HepG2 (cell line): ENCODE measurements around the gene F2RL2. TPM values are rescaled to one million over a fixed set of nuclear protein-coding genes. Genes with fewer than 3 reads are reported as not detected.

Experiments
- ATAC-seq: fragments of 200-7000 bp; cut with Tn5 transposase; 3 replicates; pipeline ENCODE4 v1.9.1; 2020; ENCODE audit warnings: mild to moderate bottlenecking, moderate library complexity
- BruUV-seq: library from RNA; stranded (reverse); fragments of 400-500 nt; replicated peaks from 2 replicates; lab custom pipeline; 2021; lab: Mats Ljungman, UMichigan
- CTCF ChIA-PET: fragments of 300-600 bp; formaldehyde crosslinking; extraction: SDS; loops from one replicate; lab custom pipeline; 2021; ENCODE audit warnings: low total read pairs, inconsistent platforms, low intra/inter-chr PET ratio; lab: Yijun Ruan, JAX
- POLR2A ChIA-PET: fragments of 350-600 bp; sonication (Branson Sonifier 250); formaldehyde crosslinking; loops from one replicate; lab custom pipeline; 2020; ENCODE audit warnings: antibody characterized with exemption, inconsistent platforms; lab: Yijun Ruan, JAX
- DNase-seq: peaks from one replicate; pipeline ENCODE4 v3.0.0-alpha.2; 2015; ENCODE audit warnings: low spot score
- FAIRE-seq: peaks from 3 replicates; lab custom pipeline; 2011; peaks lifted over from hg19 to GRCh38; lab: Jason Lieb, UNC
- H2AFZ ChIP-seq: one replicate; pipeline ENCODE4 v1.6.1; 2011; ENCODE audit warnings: low read length, inconsistent platforms
- H3K27ac ChIP-seq: fragments of 300-600 bp; 3 replicates; pipeline ENCODE4 v1.8.0; 2011; ENCODE audit warnings: mixed run types, mild to moderate bottlenecking, mixed read lengths, low read length, inconsistent platforms; ENCODE audit not compliant: insufficient read depth; ENCODE audit errors: extremely low read length
- H3K27me3 ChIP-seq, 2 experiments: fragments of 200-600 bp in 1 of 2; 2 replicates in 1 of 2; 3 replicates in 1 of 2; pipeline versions ENCODE4 v1.6.0 to v1.8.0; 2011; ENCODE audit warnings: low read length in 2 of 2, mild to moderate bottlenecking in 2 of 2, moderate library complexity in 2 of 2, inconsistent platforms in 1 of 2; ENCODE audit not compliant: insufficient read depth in 2 of 2, control insufficient read depth in 1 of 2
- H3K36me3 ChIP-seq, 2 experiments: fragments of 200-600 bp in 1 of 2; replicated peaks in 1 of 2; 2 replicates in 1 of 2; 3 replicates in 1 of 2; pipeline versions ENCODE4 v1.5.1 to v1.8.0; 2011; ENCODE audit warnings: low read length in 2 of 2, inconsistent platforms in 1 of 2; ENCODE audit not compliant: insufficient read depth in 2 of 2, control insufficient read depth in 1 of 2
- H3K4me1 ChIP-seq: 2 replicates; pipeline ENCODE4 v1.5.1; 2012; ENCODE audit warnings: low read length, inconsistent platforms; ENCODE audit not compliant: insufficient read depth
- H3K4me2 ChIP-seq: 2 replicates; pipeline ENCODE4 v1.6.0; 2011; ENCODE audit warnings: low read depth, low read length, inconsistent platforms
- H3K4me3 ChIP-seq, 3 experiments: fragments of 200-600 bp in 1 of 3; sonication (generic), shearing (Covaris generic) in 1 of 3; replicated peaks in 1 of 3; 2 replicates each; pipeline ENCODE4 v1.5.1; 2011 to 2016; ENCODE audit warnings: low read length in 3 of 3, inconsistent platforms in 2 of 3, low read depth in 2 of 3, mild to moderate bottlenecking in 2 of 3, control low read depth in 1 of 3, mixed read lengths in 1 of 3; ENCODE audit not compliant: insufficient read depth in 1 of 3
- H3K79me2 ChIP-seq: one replicate; pipeline ENCODE4 v1.6.1; 2011; ENCODE audit warnings: low read length, inconsistent platforms; ENCODE audit not compliant: insufficient read depth
- H3K9ac ChIP-seq: 2 replicates; pipeline ENCODE4 v1.6.0; 2011; ENCODE audit warnings: mild to moderate bottlenecking, low read depth, low read length, inconsistent platforms; ENCODE audit not compliant: insufficient read depth
- H3K9me3 ChIP-seq: 2 replicates; pipeline ENCODE4 v1.5.1; 2012; ENCODE audit warnings: mild to moderate bottlenecking, low read length
- H4K20me1 ChIP-seq: 2 replicates; pipeline ENCODE4 v1.6.0; 2011; ENCODE audit warnings: inconsistent platforms, mild to moderate bottlenecking, low read length, moderate library complexity; ENCODE audit not compliant: insufficient read depth
- CHD4 ChIP-seq: fragments of 200-600 bp; sonication (generic); IDR thresholded peaks from 2 replicates; pipeline ENCODE4 v1.7.0; 2017; ENCODE audit warnings: mild to moderate bottlenecking, low read length, borderline replicate concordance
- NFKB2 ChIP-seq: sonication (generic); formaldehyde crosslinking; IDR thresholded peaks from 2 replicates; pipeline ENCODE4 v1.4.0; 2020; ENCODE audit warnings: missing genetic modification reagents, borderline replicate concordance
- SKIL ChIP-seq: sonication (generic); formaldehyde crosslinking; IDR thresholded peaks from 2 replicates; pipeline ENCODE4 v1.8.0; 2022; ENCODE audit warnings: missing genetic modification reagents, mild to moderate bottlenecking, moderate library complexity, borderline replicate concordance
- THRA ChIP-seq: sonication (generic); formaldehyde crosslinking; IDR thresholded peaks from 2 replicates; pipeline ENCODE4 v1.4.0; 2020; ENCODE audit warnings: missing genetic modification reagents, borderline replicate concordance
- ZNF318 ChIP-seq: sonication (generic); formaldehyde crosslinking; IDR thresholded peaks from 2 replicates; pipeline ENCODE4 v1.4.0; 2020; ENCODE audit warnings: mild to moderate bottlenecking, missing genetic modification reagents
- ZNF724P ChIP-seq: sonication (generic); formaldehyde crosslinking; IDR thresholded peaks from 2 replicates; pipeline ENCODE4 v1.8.0; 2022; ENCODE audit warnings: missing genetic modification reagents, borderline replicate concordance
- WGBS: methylation state at CpG from one replicate; pipeline ENCODE4 v1.1.6; 2017; ENCODE audit warnings: low lambda C conversion rate; 5-methylcytosine and 5-hydroxymethylcytosine counted together
- in situ Hi-C: cut with HindIII; loops from 2 replicates; pipeline ENCODE4 v1.10.0; 2017; ENCODE audit warnings: low pct_unique_long_range_greater_than_20kb; ENCODE audit not compliant: extremely low pct_ligation_motif_present
- intact Hi-C: fragments of 100-400 bp; cut with micrococcal nuclease; formaldehyde crosslinking; loops from one replicate; pipeline ENCODE4 v1.10.0; 2022; ENCODE audit not compliant: unreplicated experiment
- polyA plus RNA-seq, 8 experiments: library from polyadenylated mRNA; depleted of rRNA in 3 of 8; stranded (reverse) in 7 of 8; unstranded in 1 of 8; fragments of >200 nt; fragmentation: Illumina TruSeq in 4 of 8; extraction: Trizol in 4 of 8; gene quantifications; 2 replicates each; pipeline versions ENCODE4 v1.2.1 to v1.2.3, GENCODE V29; 2011 to 2016; ENCODE audit warnings: low read depth in 4 of 8, missing spikeins in 1 of 8, mixed read lengths in 1 of 8; ENCODE audit not compliant: insufficient read depth in 1 of 8
- total RNA-seq, 5 experiments: library from RNA; depleted of rRNA; stranded (reverse); fragments of >200 nt; fragmentation: Illumina TruSeq; extraction: Trizol; gene quantifications; 2 replicates each; pipeline ENCODE4 v1.2.3, GENCODE V29; 2016; ENCODE audit warnings: low read depth in 1 of 5

The F2RL2 gene
- total and polyA plus RNA-seq, 2 of the 13 experiments (the other 11 are each of a cell fraction or from before 2014, with no cell fraction given): not detected

DNA sequence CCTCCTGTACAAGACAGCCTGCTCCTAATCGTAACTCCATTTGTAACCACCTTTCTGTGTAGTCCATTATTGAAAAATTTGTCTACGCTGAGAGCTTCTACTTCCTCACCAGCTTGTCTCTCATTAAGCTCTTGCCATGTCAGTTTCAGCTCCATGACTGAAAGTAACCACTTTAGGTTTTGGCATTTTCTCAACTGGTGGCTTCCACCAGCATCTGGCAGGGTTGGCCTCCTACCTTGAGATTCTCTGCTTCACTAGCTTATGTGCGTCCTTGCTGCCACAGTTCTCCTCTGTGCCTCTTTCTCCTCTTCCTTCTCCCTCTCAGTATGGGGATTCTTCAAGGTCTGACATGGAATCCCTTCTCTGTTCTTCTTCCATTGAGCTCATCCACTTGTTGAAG lies 31.8 kb downstream of the F2RL2 start:
- no peak for FAIRE-seq
- TF ChIP-seq SKIL (CRISPR knock-in tag) (no peak), CHD4 (no peak), NFKB2 (CRISPR knock-in tag) (no peak)
- ChIA-PET CTCF (no interaction called here), POLR2A (no interaction called here)
- Histone ChIP-seq H3K9ac (no peak overlapping the region), H3K4me3 (no peak overlapping the region), H3K4me2 (no peak overlapping the region), H3K36me3 (peaks cover 3 to 27% of the 10 kb centered on the region in 2 experiments), H3K79me2 (no peaks in the 10 kb centered on the region), H3K9me3 (no peaks in the 10 kb centered on the region), H2AFZ (no peak overlapping the region), H4K20me1 (no peaks in the 10 kb centered on the region), H3K27me3 (no peaks in the 10 kb centered on the region), H3K4me1 (no peaks in the 10 kb centered on the region), H3K27ac (no peak overlapping the region)
- ATAC-seq: no peak
- in situ Hi-C loops (no loop called here), intact Hi-C loops (no loop called here)
- WGBS: 94% methylated on average over 3 of the region's 3 CpGs
- BruUV-seq: no TSS peak
- no peak for DNase-seq

GRCh38 chr5:76590027-76590426 lies 33.2 kb downstream of the F2RL2 start:
- peaks cover 3 to 27% of the 10 kb centered on the region in 2 experiments for H3K36me3 ChIP-seq
- intact Hi-C loops (no loop called here), in situ Hi-C loops (no loop called here)
- H3K27ac ChIP-seq: no peak overlapping the region
- no peaks in the 10 kb centered on the region for H3K4me1 ChIP-seq
- no peaks in the 10 kb centered on the region for H3K9me3 ChIP-seq
- no peak for ATAC-seq
- ChIA-PET POLR2A (no interaction called here), CTCF (no interaction called here)
- DNase-seq: no peak
- no peak overlapping the region for H3K4me2 ChIP-seq
- WGBS: 100% methylated on average over 1 of the region's 1 CpG
- H3K9ac ChIP-seq: no peak overlapping the region
- H3K4me3 ChIP-seq: no peak overlapping the region
- H4K20me1 ChIP-seq: no peaks in the 10 kb centered on the region; the same call in 1 of the 2 replicates
- no TSS peak for BruUV-seq
- no peaks in the 10 kb centered on the region for H3K27me3 ChIP-seq
- H2AFZ ChIP-seq: no peak overlapping the region
- no peaks in the 10 kb centered on the region for H3K79me2 ChIP-seq
- no peak for FAIRE-seq
- TF ChIP-seq ZNF318 (CRISPR knock-in tag) (no peak), THRA (CRISPR knock-in tag) (no peak), ZNF724P (no peak)
